Measurements from ENCODE around the gene GALNT4. TPM values are rescaled to one million over a fixed set of nuclear protein-coding genes. Genes with fewer than 3 reads are reported as not detected.

GALNT4 gene
- total and polyA plus RNA-seq, 9 of the 15 experiments (the other 6 are each of a cell fraction or from before 2014, with no cell fraction given) = 1.2 to 4.6 (median 3.4) TPM

GRCh38 chr12:89568484-89568883, 43.9 kb upstream of the GALNT4 start:
- intact Hi-C loops (cut with micrococcal nuclease) = no loop called here
- in situ Hi-C loops (cut with MboI) = no loop called here
- Histone ChIP-seq H3K36me3 (ENCODE audit: control insufficient read depth, insufficient read depth, low read length) (no peaks in the 10 kb centered on the region), H3K4me2 (ENCODE audit: insufficient read depth, low read length) (no peak overlapping the region), H3K9ac (ENCODE audit: insufficient read depth in 1 of 2, low read depth in 2 of 2, low read length in 2 of 2) (no peak overlapping the region), H3K4me1 (replicated peaks in 1 of 2; ENCODE audit: control insufficient read depth in 2 of 2, insufficient read depth in 2 of 2, low read length in 2 of 2) (peaks cover 0 to 12% of the 10 kb centered on the region in 2 experiments; a peak in 2 of 5 replicates), H3K79me2 (ENCODE audit: control insufficient read depth, insufficient read depth, low read length) (no peaks in the 10 kb centered on the region), H3K9me1 (ENCODE audit: control insufficient read depth, insufficient read depth, low read length) (no peaks in the 10 kb centered on the region), H3K27me3 (ENCODE audit: control insufficient read depth in 2 of 2, insufficient read depth in 2 of 2, low read length in 2 of 2) (no peaks in the 10 kb centered on the region), H3K4me3 (no peak overlapping the region), H3K9me3 (replicated peaks; ENCODE audit: control insufficient read depth, insufficient read depth, low read depth, low read length) (no peaks in the 10 kb centered on the region), H3K27ac (ENCODE audit: extremely low read depth, low read depth, low read length) (no peak overlapping the region), H4K20me1 (replicated peaks; ENCODE audit: control insufficient read depth, insufficient read depth, low read length) (no peaks in the 10 kb centered on the region), H2AFZ (ENCODE audit: low read depth, low read length) (peak overlapping the region; percentile 40; the same call in 1 of the 2 replicates)
- ATAC-seq (no peak), DNase-seq (ENCODE audit: extremely low read depth in 1 of 4, low spot score in 3 of 4) (no peak), FAIRE-seq (no peak)
- ChIA-PET POLR2A (no interaction called here), CTCF (ENCODE audit: low intra/inter-chr PET ratio) (no interaction called here)
- no peak for TF ChIP-seq ZNF592 (IDR thresholded peaks at IDR 0.05)
- TF ChIP-seq TCFL5 (CRISPR knock-in tag; conservative IDR thresholded peaks at IDR 0.05) = no peak
- no peak for TF ChIP-seq NFIC (IDR thresholded peaks at IDR 0.05)
- WGBS (ENCODE audit: insufficient coverage, low coverage, missing lambda C conversion rate) = 59% methylated on average over 4 of the region's 5 CpGs
- no TSS peak for BruUV-seq (replicated peaks)
